ENCODE data around the gene C2orf68. TPM values are rescaled to one million over a fixed set of nuclear protein-coding genes. Genes with fewer than 3 reads are reported as not detected.

Gene C2orf68
- total and polyA plus RNA-seq, 4 donors: 7.6 to 20.9 (median 11.6) TPM

DNA sequence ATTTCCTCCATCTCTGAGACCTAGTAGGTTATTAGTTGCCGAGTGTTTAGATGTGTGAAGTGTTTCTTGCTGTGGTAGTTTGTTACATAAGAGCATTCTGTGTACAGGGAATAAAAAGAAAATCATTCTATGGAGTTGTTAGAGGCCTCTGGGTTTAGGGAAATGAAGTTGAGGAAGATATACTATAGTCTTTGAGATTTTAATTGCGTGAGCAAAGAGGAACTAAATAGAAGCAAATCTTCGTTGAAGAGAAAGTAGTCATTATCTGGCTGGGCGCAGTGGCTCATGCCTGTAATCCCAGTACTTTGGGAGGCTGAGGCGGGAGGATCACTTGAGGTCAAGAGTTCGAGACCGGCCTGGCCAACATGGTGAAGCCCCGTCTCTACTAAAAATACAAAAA is 23.1 kb upstream of the C2orf68 start:
- Histone ChIP-seq H3K4me1 (ENCODE audit: control insufficient read depth in 4 of 4, insufficient read depth in 4 of 4, low read length in 3 of 4) (no peaks in the 10 kb centered on the region), H3K4me3 (ENCODE audit: low read depth in 1 of 3, low read length in 3 of 3) (no peak overlapping the region), H3K36me3 (ENCODE audit: control insufficient read depth in 4 of 4, insufficient read depth in 3 of 4, low read depth in 1 of 4, low read length in 3 of 4) (peaks cover 8 to 75% (median 62%) of the 10 kb centered on the region in 4 donors), H3K27me3 (ENCODE audit: control insufficient read depth in 4 of 4, insufficient read depth in 4 of 4, low read length in 3 of 4) (no peaks in the 10 kb centered on the region), H3K9me3 (ENCODE audit: control insufficient read depth in 4 of 4, low read length in 3 of 4) (no peaks in the 10 kb centered on the region), H3K27ac (ENCODE audit: low read depth in 1 of 2, low read length in 2 of 2) (no peak overlapping the region), H3K9ac (ENCODE audit: low read depth in 1 of 2, low read length in 2 of 2) (no peak overlapping the region)
- WGBS: 88% methylated on average over 8 of the region's 8 CpGs
- no peak for TF ChIP-seq FOXA1 (IDR thresholded peaks at IDR 0.05)
- TF ChIP-seq RAD21 (IDR thresholded peaks at IDR 0.05): no peak
- TF ChIP-seq MAX (IDR thresholded peaks at IDR 0.05): no peak
- TF ChIP-seq RXRA (IDR thresholded peaks at IDR 0.05): no peak
- TF ChIP-seq, protein P1, sequence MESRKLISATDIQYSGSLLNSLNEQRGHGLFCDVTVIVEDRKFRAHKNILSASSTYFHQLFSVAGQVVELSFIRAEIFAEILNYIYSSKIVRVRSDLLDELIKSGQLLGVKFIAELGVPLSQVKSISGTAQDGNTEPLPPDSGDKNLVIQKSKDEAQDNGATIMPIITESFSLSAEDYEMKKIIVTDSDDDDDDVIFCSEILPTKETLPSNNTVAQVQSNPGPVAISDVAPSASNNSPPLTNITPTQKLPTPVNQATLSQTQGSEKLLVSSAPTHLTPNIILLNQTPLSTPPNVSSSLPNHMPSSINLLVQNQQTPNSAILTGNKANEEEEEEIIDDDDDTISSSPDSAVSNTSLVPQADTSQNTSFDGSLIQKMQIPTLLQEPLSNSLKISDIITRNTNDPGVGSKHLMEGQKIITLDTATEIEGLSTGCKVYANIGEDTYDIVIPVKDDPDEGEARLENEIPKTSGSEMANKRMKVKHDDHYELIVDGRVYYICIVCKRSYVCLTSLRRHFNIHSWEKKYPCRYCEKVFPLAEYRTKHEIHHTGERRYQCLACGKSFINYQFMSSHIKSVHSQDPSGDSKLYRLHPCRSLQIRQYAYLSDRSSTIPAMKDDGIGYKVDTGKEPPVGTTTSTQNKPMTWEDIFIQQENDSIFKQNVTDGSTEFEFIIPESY (IDR thresholded peaks at IDR 0.05): no peak
- DNase-seq (ENCODE audit: low spot score): no peak

GRCh38 chr2:85631316-85631715 is 19.4 kb upstream of the C2orf68 start:
- H3K27ac ChIP-seq (ENCODE audit: low read depth in 1 of 2, low read length in 2 of 2): no peak overlapping the region
- no peaks in the 10 kb centered on the region for H3K27me3 ChIP-seq (ENCODE audit: control insufficient read depth in 4 of 4, insufficient read depth in 4 of 4, low read length in 3 of 4)
- no peaks in the 10 kb centered on the region for H3K9me3 ChIP-seq (ENCODE audit: control insufficient read depth in 4 of 4, low read length in 3 of 4)
- H3K4me3 ChIP-seq (ENCODE audit: low read depth in 1 of 3, low read length in 3 of 3): no peak overlapping the region
- 93% methylated on average over 3 of the region's 3 CpGs for WGBS
- H3K9ac ChIP-seq (ENCODE audit: low read depth in 1 of 2, low read length in 2 of 2): no peak overlapping the region
- DNase-seq (ENCODE audit: low spot score): no peak
- H3K4me1 ChIP-seq (ENCODE audit: control insufficient read depth in 4 of 4, insufficient read depth in 4 of 4, low read length in 3 of 4): no peaks in the 10 kb centered on the region
- TF ChIP-seq HNF4G (IDR thresholded peaks at IDR 0.05) (no peak), GABPA (IDR thresholded peaks at IDR 0.05 in 1 of 2, conservative IDR thresholded peaks at IDR 0.05 in 1 of 2) (no peak), NR2F2 (IDR thresholded peaks at IDR 0.05) (no peak), HNF4A (conservative IDR thresholded peaks at IDR 0.05) (no peak), RAD21 (IDR thresholded peaks at IDR 0.05) (no peak), RXRA (IDR thresholded peaks at IDR 0.05) (no peak), MAX (IDR thresholded peaks at IDR 0.05) (no peak), FOXA1 (IDR thresholded peaks at IDR 0.05) (no peak), FOXA2 (IDR thresholded peaks at IDR 0.05) (no peak), YY1 (IDR thresholded peaks at IDR 0.05) (no peak), TAF1 (conservative IDR thresholded peaks at IDR 0.05) (no peak), REST (IDR thresholded peaks at IDR 0.05) (no peak), CTCF (IDR thresholded peaks at IDR 0.05; ENCODE audit: low read depth, low read length, missing input control) (no peak)
- TF ChIP-seq, protein P2, sequence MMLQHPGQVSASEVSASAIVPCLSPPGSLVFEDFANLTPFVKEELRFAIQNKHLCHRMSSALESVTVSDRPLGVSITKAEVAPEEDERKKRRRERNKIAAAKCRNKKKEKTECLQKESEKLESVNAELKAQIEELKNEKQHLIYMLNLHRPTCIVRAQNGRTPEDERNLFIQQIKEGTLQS (IDR thresholded peaks at IDR 0.05): no peak
- TF ChIP-seq, protein P1 (IDR thresholded peaks at IDR 0.05): no peak
- peaks cover 7 to 67% (median 51%) of the 10 kb centered on the region in 4 donors for H3K36me3 ChIP-seq (ENCODE audit: control insufficient read depth in 4 of 4, insufficient read depth in 3 of 4, low read depth in 1 of 4, low read length in 3 of 4)

Data from liver (tissue), 9 donors.